LNCaP clone FGC (cell line): Measurements from ENCODE around the gene ZFHX3.
"Not testable (repeated sequence)": the region's sequence is repeated elsewhere in the genome, so short reads cannot be mapped to it uniquely, and the experiment has no call there.

Experiments used
- DNase-seq: peaks from one replicate; pipeline ENCODE4 v3.0.0-alpha.2; 2011; ENCODE audit warnings: low read depth
- H3K4me3 ChIP-seq: 2 replicates; pipeline ENCODE4 v1.5.1; 2011; ENCODE audit warnings: mild to moderate bottlenecking, low read depth, low read length, control low read depth
- TF ChIP-seq, protein P1 (sequence below): IDR thresholded peaks from 2 replicates; pipeline ENCODE4 v1.5.1; 2012; ENCODE audit warnings: mild to moderate bottlenecking; ENCODE audit not compliant: control insufficient read depth, insufficient read depth; ENCODE audit errors: extremely low read depth

ZFHX3 gene

DNA sequence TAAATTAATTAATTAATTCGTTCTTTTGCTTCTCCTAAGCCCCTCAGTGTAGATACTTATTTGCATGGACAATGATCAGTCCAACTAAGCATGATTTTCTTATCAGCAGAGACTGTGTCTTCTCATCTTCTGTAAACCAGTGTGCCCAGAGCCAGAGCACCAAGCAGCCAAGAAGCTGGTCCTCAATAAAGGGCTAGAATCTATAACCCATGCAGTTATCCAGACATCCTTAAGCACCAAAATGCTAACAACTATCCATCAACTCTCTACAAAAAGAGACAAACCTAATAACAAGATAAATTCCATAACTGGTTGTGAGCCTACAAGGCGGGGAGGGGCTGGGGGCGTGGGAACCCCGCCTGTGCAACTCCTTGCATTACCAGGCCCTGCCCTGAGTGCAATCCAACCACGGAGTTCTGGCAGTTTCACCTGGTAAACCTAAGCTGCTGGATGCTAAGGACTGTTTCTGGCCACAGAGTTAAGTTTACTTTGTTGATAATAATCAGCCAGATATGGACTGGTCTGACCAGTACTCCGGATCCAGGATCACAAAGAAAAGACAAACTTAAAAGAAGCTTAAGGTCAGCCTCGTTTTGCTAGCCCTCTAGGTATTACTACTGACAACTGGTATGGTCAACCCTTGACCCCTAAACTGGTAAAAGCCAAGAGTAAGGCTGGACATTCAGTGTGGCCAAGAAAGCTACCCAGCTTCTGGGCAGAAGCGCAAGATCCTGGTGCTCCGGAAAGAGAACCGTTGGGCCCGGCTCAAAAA, 51.5 kb downstream of the ZFHX3 start:
- peak overlapping the region; percentile 2 for H3K4me3 ChIP-seq
- DNase-seq: peak; percentile 99

DNA sequence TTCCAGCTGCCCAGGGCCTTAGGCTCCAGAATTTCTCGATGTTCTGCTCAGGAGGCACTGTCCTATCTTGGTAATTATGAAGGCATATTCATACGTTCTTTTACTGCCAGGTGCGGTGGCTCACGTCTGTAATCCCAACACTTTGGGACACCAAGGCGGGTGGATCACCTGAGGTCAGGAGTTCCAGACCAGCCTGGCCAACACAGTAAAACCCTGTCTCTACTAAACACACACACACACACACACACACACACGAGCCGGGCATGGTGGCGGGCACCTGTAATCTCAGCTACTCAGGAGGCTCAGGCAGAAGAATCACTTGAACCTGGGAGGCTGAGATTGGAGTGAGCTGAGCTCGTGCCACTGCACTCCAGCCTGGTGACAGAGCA, 52.1 kb downstream of the ZFHX3 start:
- DNase-seq: peak; percentile 11
- H3K4me3 ChIP-seq: not testable (repeated sequence)

More for the DNA sequence above, 51.5 kb downstream of the ZFHX3 start:
- TF ChIP-seq, protein P1, sequence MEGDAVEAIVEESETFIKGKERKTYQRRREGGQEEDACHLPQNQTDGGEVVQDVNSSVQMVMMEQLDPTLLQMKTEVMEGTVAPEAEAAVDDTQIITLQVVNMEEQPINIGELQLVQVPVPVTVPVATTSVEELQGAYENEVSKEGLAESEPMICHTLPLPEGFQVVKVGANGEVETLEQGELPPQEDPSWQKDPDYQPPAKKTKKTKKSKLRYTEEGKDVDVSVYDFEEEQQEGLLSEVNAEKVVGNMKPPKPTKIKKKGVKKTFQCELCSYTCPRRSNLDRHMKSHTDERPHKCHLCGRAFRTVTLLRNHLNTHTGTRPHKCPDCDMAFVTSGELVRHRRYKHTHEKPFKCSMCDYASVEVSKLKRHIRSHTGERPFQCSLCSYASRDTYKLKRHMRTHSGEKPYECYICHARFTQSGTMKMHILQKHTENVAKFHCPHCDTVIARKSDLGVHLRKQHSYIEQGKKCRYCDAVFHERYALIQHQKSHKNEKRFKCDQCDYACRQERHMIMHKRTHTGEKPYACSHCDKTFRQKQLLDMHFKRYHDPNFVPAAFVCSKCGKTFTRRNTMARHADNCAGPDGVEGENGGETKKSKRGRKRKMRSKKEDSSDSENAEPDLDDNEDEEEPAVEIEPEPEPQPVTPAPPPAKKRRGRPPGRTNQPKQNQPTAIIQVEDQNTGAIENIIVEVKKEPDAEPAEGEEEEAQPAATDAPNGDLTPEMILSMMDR: no peak

DNA sequence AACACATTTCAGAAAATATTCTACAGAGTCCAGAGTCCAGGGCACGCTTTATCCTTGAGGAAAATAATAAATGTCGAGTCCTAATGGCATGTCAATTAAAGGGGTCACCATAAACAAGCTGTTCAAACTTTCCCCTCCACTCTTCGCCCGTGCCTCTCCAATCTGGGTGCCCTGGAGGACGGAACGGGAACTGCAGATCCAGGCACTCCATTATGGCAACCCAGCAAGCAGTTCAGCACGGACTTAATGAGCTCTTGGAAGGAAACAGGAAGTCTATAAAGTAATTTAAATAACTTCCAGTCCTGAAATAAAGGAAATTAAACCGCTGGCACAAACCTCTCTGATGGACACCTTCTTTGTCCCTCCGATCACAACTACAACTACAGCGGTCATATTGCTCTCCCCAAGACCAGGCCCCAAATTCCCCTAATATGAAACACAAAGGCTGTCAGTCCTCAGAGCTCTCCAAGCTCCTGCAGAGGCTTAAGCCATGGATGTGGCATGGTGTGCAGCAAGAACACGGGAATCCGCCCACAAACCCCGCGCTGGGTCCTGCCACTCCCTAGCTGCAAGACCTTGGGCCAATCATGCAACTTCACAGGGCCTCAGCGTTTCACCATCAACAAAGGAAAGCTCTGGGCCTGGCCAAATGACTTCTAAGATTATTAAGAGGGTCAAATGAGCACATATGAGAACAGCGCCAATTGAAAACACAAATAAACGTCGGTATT, 52.6 kb downstream of the ZFHX3 start:
- H3K4me3 ChIP-seq: no peak overlapping the region
- peak; percentile 18 for DNase-seq
- TF ChIP-seq, protein P1: peak; percentile 32

DNA sequence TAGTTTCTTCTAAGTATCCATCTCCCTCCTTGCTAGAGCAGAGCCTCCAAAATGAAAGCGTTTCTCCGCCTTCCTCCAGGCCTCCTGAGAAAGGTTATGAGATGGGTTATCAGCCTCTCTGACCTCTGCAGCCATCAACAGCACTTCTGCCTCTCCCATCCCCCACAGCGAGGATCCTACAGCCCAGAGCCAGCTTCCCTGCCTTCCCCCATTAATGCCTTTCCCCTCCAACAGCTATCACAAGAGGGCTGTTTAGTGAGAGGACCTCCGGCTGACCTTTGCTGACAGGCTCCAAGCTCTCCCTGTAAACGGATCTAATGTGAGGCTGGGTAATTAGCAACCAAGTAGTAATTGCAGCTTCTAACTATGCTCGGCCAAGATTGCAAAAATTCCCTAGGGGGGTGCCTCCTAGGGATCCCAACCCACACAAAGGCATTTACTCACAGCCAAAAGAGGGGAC, 55.8 kb downstream of the ZFHX3 start:
- DNase-seq: no peak
- no peak overlapping the region for H3K4me3 ChIP-seq
- TF ChIP-seq, protein P1: no peak

DNA sequence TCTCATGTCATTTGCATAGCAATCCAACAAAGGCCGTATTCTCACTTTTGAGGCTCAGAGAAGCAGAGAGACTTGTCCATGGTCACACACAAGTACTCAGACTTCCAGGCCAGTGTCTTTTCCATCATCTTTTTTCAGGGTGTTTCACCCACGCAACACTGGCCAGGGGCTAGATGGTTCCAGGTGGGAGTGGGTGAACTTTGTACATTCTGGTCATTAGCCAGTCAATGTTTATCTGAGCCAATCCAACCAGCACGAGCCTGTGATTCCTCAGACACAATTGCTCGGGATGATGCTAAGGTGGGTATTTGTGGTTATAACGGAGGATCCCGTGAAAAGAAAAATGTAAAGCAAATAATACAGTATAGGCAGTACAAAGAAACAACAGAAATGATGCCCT, 56.3 kb downstream of the ZFHX3 start:
- H3K4me3 ChIP-seq: no peak overlapping the region
- TF ChIP-seq, protein P1: no peak
- no peak for DNase-seq

DNA sequence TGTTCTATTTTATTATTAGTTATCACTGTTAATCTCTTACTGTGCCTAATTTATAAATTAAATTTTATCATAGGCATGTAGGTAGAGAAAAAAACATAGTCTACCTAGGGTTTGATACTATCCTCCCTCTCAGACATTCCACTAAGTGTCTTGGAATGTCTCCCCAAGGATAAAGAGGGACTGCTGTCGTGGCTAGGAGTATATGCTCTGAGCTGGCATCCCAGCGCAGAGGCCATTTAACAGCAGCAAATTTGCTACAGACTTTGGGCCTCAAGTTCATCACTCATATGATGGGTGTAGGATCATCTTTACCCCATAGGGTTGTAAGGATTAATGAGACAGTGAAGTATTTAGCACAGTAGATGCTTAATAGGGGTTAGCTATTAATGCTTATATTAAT, 56.7 kb downstream of the ZFHX3 start:
- no peak for DNase-seq
- TF ChIP-seq, protein P1: no peak
- H3K4me3 ChIP-seq: no peak overlapping the region

DNA sequence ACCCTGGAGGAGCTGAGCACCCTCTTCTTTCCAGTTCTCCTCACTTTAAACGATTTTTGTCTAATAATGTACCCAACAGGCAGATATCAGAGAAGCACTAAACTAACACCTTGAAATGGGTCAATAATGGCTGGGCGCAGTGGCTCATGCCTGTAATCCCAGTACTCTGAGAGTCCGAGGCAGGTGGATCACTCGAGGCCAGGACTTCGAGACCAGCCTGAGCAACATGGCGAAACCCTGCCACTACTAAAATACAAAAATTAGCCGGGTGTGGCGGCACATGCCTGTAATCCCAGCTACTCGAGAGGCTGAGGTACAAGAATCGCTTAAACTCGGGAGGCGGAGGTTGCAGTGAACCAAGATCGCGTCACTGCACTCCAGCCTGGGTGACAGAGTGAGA, 57.4 kb downstream of the ZFHX3 start:
- TF ChIP-seq, protein P1: no peak
- no peak overlapping the region; the same call in 1 of the 2 replicates for H3K4me3 ChIP-seq
- DNase-seq: no peak
